CD4-positive, alpha-beta T cell treated with Interleukin-2 at 100 ng/mL for 4 hours (primary cell): ENCODE results near the gene SBF1.

Experiments used
- DNase-seq: peaks from one replicate; pipeline ENCODE4 v3.0.0-alpha.2; 2020; ENCODE audit warnings: low spot score

Gene SBF1

GRCh38 chr22:50506611-50507420 lies 32.0 kb upstream of the SBF1 start:
- no peak for DNase-seq

- no peak for DNase-seq
Measured at GRCh38 chr22:50505776-50506610, 31.2 kb upstream of the SBF1 start.

GRCh38 chr22:50505276-50505775 lies 30.5 kb upstream of the SBF1 start:
- DNase-seq, result no peak

- DNase-seq, result no peak
Measured at GRCh38 chr22:50504369-50505211, 29.8 kb upstream of the SBF1 start.

- no peak for DNase-seq
Measured at GRCh38 chr22:50503475-50504145, 28.8 kb upstream of the SBF1 start.

- DNase-seq, result no peak
Measured at GRCh38 chr22:50502628-50503474, 28.0 kb upstream of the SBF1 start.

- DNase-seq, result no peak
Measured at GRCh38 chr22:50502096-50502495, 27.3 kb upstream of the SBF1 start.

GRCh38 chr22:50500452-50500851 lies 25.6 kb upstream of the SBF1 start:
- DNase-seq, result no peak

GRCh38 chr22:50498322-50498890 lies 23.6 kb upstream of the SBF1 start:
- peak; percentile 82 for DNase-seq

GRCh38 chr22:50497093-50497492 lies 22.3 kb upstream of the SBF1 start:
- no peak for DNase-seq

GRCh38 chr22:50490531-50491308 lies 15.9 kb upstream of the SBF1 start:
- DNase-seq, result no peak

- no peak for DNase-seq
Measured at GRCh38 chr22:50489363-50490243, 14.8 kb upstream of the SBF1 start.

- DNase-seq, result no peak
Measured at GRCh38 chr22:50488886-50489285, 14.1 kb upstream of the SBF1 start.

- no peak for DNase-seq
Measured at GRCh38 chr22:50488006-50488677, 13.3 kb upstream of the SBF1 start.

GRCh38 chr22:50487290-50488005 lies 12.6 kb upstream of the SBF1 start:
- no peak for DNase-seq

GRCh38 chr22:50486561-50487289 lies 11.9 kb upstream of the SBF1 start, which contains the start of gene MIOX:
Gene MIOX, plus strand, starts transcription at chr22:50486859. Its CDS starts 39 bp downstream, at chr22:50486898.
- DNase-seq, result no peak
